HEK293 (cell line): ENCODE results near the gene PDGFC.

Source experiments
- CTCF ChIA-PET: fragments of 350-600 bp; formaldehyde crosslinking; extraction: SDS; loops from one replicate; lab custom pipeline; 2021; ENCODE audit warnings: antibody characterized with exemption; lab: Yijun Ruan, JAX
- POLR2A ChIA-PET: fragments of 300-600 bp; formaldehyde crosslinking; extraction: SDS; loops from one replicate; lab custom pipeline; 2020; ENCODE audit warnings: antibody characterized with exemption, inconsistent platforms; lab: Yijun Ruan, JAX
- H3K27ac ChIP-seq: fragments of 200-500 bp; sonication (Bioruptor generic); 2 replicates; pipeline ENCODE4 v1.5.1; 2014; ENCODE audit warnings: low read depth, low read length, control low read depth, inconsistent platforms; ENCODE audit errors: extremely low read depth
- H3K36me3 ChIP-seq, 2 experiments: fragments of 200-500 bp in 1 of 2; sonication (Bioruptor generic) in 1 of 2; 1 replicate in 1 of 2; 2 replicates in 1 of 2; pipeline ENCODE4 v1.5.1; 2014 to 2017; ENCODE audit warnings: inconsistent platforms in 2 of 2, low read length in 2 of 2; ENCODE audit not compliant: control insufficient read depth in 2 of 2, insufficient read depth in 1 of 2
- H3K4me1 ChIP-seq: fragments of 200-500 bp; sonication (Bioruptor generic); 2 replicates; pipeline ENCODE4 v1.5.1; 2014; ENCODE audit warnings: mild to moderate bottlenecking, low read length, inconsistent platforms; ENCODE audit not compliant: control insufficient read depth, insufficient read depth
- H3K4me3 ChIP-seq: 2 replicates; pipeline ENCODE4 v1.5.1; 2011; ENCODE audit warnings: low read depth, mild to moderate bottlenecking, control low read depth, low read length, moderate library complexity
- H3K9me3 ChIP-seq: fragments of 200-500 bp; sonication (Bioruptor generic); 2 replicates; pipeline ENCODE4 v1.5.1; 2014; ENCODE audit warnings: low read depth, low read length, inconsistent platforms; ENCODE audit not compliant: control insufficient read depth, insufficient read depth
- ELK4 ChIP-seq: IDR thresholded peaks from 2 replicates; pipeline ENCODE4 v1.6.1; 2011; ENCODE audit warnings: mild to moderate bottlenecking, low read depth, low read length, borderline replicate concordance
- HOXA7 ChIP-seq: sonication (generic); formaldehyde crosslinking; IDR thresholded peaks from 2 replicates; pipeline ENCODE4 v1.8.1; 2022; ENCODE audit warnings: missing genetic modification reagents, borderline replicate concordance
- IKZF3 ChIP-seq: fragments of 450-650 bp; IDR thresholded peaks from 2 replicates; pipeline ENCODE4 v1.5.0; 2018; ENCODE audit warnings: missing biosample characterization, mild to moderate bottlenecking, missing genetic modification characterization, moderate library complexity
- KLF17 ChIP-seq: fragments of 450-650 bp; formaldehyde crosslinking; IDR thresholded peaks from 2 replicates; pipeline ENCODE4 v1.5.1; 2016; ENCODE audit warnings: missing biosample characterization, missing genetic modification characterization
- KLF9 ChIP-seq: fragments of 450-650 bp; formaldehyde crosslinking; IDR thresholded peaks from 2 replicates; pipeline ENCODE4 v1.5.1; 2016; ENCODE audit warnings: missing biosample characterization, missing genetic modification characterization, low read depth
- RBAK ChIP-seq: fragments of 450-650 bp; formaldehyde crosslinking; IDR thresholded peaks from 2 replicates; pipeline ENCODE4 v1.5.1; 2016; ENCODE audit warnings: missing biosample characterization, missing genetic modification characterization
- SCRT1 ChIP-seq: fragments of 450-650 bp; formaldehyde crosslinking; IDR thresholded peaks from 2 replicates; pipeline ENCODE4 v1.5.1; 2016; ENCODE audit warnings: missing biosample characterization, missing genetic modification characterization, borderline replicate concordance
- SP7 ChIP-seq: fragments of 450-650 bp; formaldehyde crosslinking; IDR thresholded peaks from 2 replicates; pipeline ENCODE4 v1.5.1; 2016; ENCODE audit warnings: missing biosample characterization, missing genetic modification characterization
- ZBTB1 ChIP-seq: fragments of 450-650 bp; formaldehyde crosslinking; IDR thresholded peaks from 2 replicates; pipeline ENCODE4 v1.5.1; 2016; ENCODE audit warnings: missing biosample characterization, missing genetic modification characterization
- ZBTB8A ChIP-seq: fragments of 450-650 bp; formaldehyde crosslinking; IDR thresholded peaks from 2 replicates; pipeline ENCODE4 v1.5.1; 2016; ENCODE audit warnings: missing biosample characterization, missing genetic modification characterization
- ZIC2 ChIP-seq: fragments of 450-650 bp; formaldehyde crosslinking; IDR thresholded peaks from 2 replicates; pipeline ENCODE4 v1.5.1; 2016; ENCODE audit warnings: missing biosample characterization, missing genetic modification characterization
- ZNF114 ChIP-seq: fragments of 450-650 bp; formaldehyde crosslinking; IDR thresholded peaks from 2 replicates; pipeline ENCODE4 v1.5.0; 2017; ENCODE audit warnings: missing biosample characterization, missing genetic modification characterization
- ZNF140 ChIP-seq: fragments of 450-650 bp; formaldehyde crosslinking; IDR thresholded peaks from 2 replicates; pipeline ENCODE4 v1.5.1; 2016; ENCODE audit warnings: missing biosample characterization, missing genetic modification characterization
- ZNF175 ChIP-seq: fragments of 450-650 bp; formaldehyde crosslinking; IDR thresholded peaks from 2 replicates; pipeline ENCODE4 v1.5.1; 2016; ENCODE audit warnings: missing biosample characterization, missing genetic modification characterization
- ZNF292 ChIP-seq: fragments of 450-650 bp; formaldehyde crosslinking; IDR thresholded peaks from 2 replicates; pipeline ENCODE4 v1.5.1; 2016; ENCODE audit warnings: low read depth, missing biosample characterization, missing genetic modification characterization, borderline replicate concordance
- ZNF513 ChIP-seq: fragments of 450-650 bp; IDR thresholded peaks from 2 replicates; pipeline ENCODE4 v1.5.1; 2018; ENCODE audit warnings: missing biosample characterization, missing genetic modification characterization
- ZNF529 ChIP-seq: fragments of 450-650 bp; formaldehyde crosslinking; IDR thresholded peaks from 2 replicates; pipeline ENCODE4 v1.5.1; 2017; ENCODE audit warnings: missing genetic modification characterization, missing biosample characterization; ENCODE audit not compliant: insufficient replicate concordance
- ZNF530 ChIP-seq: fragments of 450-650 bp; formaldehyde crosslinking; IDR thresholded peaks from 2 replicates; pipeline ENCODE4 v1.5.1; 2016; ENCODE audit warnings: low read depth, missing biosample characterization, missing genetic modification characterization
- ZNF558 ChIP-seq: fragments of 450-650 bp; formaldehyde crosslinking; IDR thresholded peaks from 2 replicates; pipeline ENCODE4 v1.5.1; 2016; ENCODE audit warnings: missing biosample characterization, missing genetic modification characterization
- ZNF660 ChIP-seq: fragments of 450-650 bp; IDR thresholded peaks from 2 replicates; pipeline ENCODE4 v1.5.1; 2018; ENCODE audit warnings: missing biosample characterization, mild to moderate bottlenecking, missing genetic modification characterization

PDGFC gene

GRCh38 chr4:157018920-157019490 is 47.4 kb upstream of the PDGFC start:
- no peak for TF ChIP-seq ZBTB1 (tag by site-specific recombination)
- TF ChIP-seq, all 188 proteins: peak for 0
- H3K36me3 ChIP-seq = no peaks in the 10 kb centered on the region
- H3K4me3 ChIP-seq = no peak overlapping the region
- H3K4me1 ChIP-seq = no peaks in the 10 kb centered on the region
- POLR2A ChIA-PET = no interaction called here
- no peaks in the 10 kb centered on the region for H3K9me3 ChIP-seq
- CTCF ChIA-PET = no interaction called here
- no peak overlapping the region for H3K27ac ChIP-seq

GRCh38 chr4:157014621-157015591 is 43.3 kb upstream of the PDGFC start:
- H3K4me3 ChIP-seq = no peak overlapping the region
- POLR2A ChIA-PET = no interaction called here
- H3K9me3 ChIP-seq = no peaks in the 10 kb centered on the region
- no peak for TF ChIP-seq IKZF3 (tag by site-specific recombination)
- TF ChIP-seq SP7 (tag by site-specific recombination) = no peak
- no peak for TF ChIP-seq SCRT1 (tag by site-specific recombination)
- TF ChIP-seq ZNF660 (tag by site-specific recombination) = no peak
- no peak for TF ChIP-seq ZNF175 (tag by site-specific recombination)
- TF ChIP-seq ZNF558 (tag by site-specific recombination) = no peak
- no peak for TF ChIP-seq ZBTB8A
- no peak for TF ChIP-seq KLF9 (tag by site-specific recombination)
- TF ChIP-seq ZIC2 (tag by site-specific recombination) = no peak
- no peak for TF ChIP-seq ZNF530 (tag by site-specific recombination)
- TF ChIP-seq KLF17 (tag by site-specific recombination) = no peak
- TF ChIP-seq ZNF114 (tag by site-specific recombination) = no peak
- TF ChIP-seq ZNF529 (tag by site-specific recombination) = no peak
- TF ChIP-seq RBAK (tag by site-specific recombination) = no peak
- TF ChIP-seq ELK4 = no peak
- no peak for TF ChIP-seq ZNF292 (tag by site-specific recombination)
- TF ChIP-seq ZNF513 (tag by site-specific recombination) = no peak
- no peak for TF ChIP-seq HOXA7 (CRISPR knock-in tag)
- TF ChIP-seq ZNF140 (tag by site-specific recombination) = no peak
- no peaks in the 10 kb centered on the region for H3K4me1 ChIP-seq
- CTCF ChIA-PET = interaction anchor here (0.6 kb wide), 1 partner anchor 24 kb away, joined by 3 read pairs; no protein-coding TSS in a partner anchor
- no peaks in the 10 kb centered on the region for H3K36me3 ChIP-seq
- no peak overlapping the region for H3K27ac ChIP-seq
